22Rv1 (cell line): ENCODE measurements around the gene SMAD5.

Experiments used
- H3K27ac ChIP-seq: fragments of 450-650 bp; 2 replicates; pipeline ENCODE4 v1.5.1; 2017
- ZFX ChIP-seq: fragments of 450-650 bp; IDR thresholded peaks from 2 replicates; pipeline ENCODE4 v1.6.1; 2017; ENCODE audit warnings: antibody characterized with exemption, borderline replicate concordance
- TF ChIP-seq, protein P1 (sequence below): fragments of 450-650 bp; IDR thresholded peaks from 2 replicates; pipeline ENCODE4 v1.5.1; 2017; ENCODE audit warnings: mild to moderate bottlenecking

Gene SMAD5

GRCh38 chr5:136221340-136221739, 88.7 kb downstream of the SMAD5 start:
- TF ChIP-seq, protein P1, sequence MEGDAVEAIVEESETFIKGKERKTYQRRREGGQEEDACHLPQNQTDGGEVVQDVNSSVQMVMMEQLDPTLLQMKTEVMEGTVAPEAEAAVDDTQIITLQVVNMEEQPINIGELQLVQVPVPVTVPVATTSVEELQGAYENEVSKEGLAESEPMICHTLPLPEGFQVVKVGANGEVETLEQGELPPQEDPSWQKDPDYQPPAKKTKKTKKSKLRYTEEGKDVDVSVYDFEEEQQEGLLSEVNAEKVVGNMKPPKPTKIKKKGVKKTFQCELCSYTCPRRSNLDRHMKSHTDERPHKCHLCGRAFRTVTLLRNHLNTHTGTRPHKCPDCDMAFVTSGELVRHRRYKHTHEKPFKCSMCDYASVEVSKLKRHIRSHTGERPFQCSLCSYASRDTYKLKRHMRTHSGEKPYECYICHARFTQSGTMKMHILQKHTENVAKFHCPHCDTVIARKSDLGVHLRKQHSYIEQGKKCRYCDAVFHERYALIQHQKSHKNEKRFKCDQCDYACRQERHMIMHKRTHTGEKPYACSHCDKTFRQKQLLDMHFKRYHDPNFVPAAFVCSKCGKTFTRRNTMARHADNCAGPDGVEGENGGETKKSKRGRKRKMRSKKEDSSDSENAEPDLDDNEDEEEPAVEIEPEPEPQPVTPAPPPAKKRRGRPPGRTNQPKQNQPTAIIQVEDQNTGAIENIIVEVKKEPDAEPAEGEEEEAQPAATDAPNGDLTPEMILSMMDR = no peak
- TF ChIP-seq ZFX = no peak
- no peak overlapping the region for H3K27ac ChIP-seq

DNA sequence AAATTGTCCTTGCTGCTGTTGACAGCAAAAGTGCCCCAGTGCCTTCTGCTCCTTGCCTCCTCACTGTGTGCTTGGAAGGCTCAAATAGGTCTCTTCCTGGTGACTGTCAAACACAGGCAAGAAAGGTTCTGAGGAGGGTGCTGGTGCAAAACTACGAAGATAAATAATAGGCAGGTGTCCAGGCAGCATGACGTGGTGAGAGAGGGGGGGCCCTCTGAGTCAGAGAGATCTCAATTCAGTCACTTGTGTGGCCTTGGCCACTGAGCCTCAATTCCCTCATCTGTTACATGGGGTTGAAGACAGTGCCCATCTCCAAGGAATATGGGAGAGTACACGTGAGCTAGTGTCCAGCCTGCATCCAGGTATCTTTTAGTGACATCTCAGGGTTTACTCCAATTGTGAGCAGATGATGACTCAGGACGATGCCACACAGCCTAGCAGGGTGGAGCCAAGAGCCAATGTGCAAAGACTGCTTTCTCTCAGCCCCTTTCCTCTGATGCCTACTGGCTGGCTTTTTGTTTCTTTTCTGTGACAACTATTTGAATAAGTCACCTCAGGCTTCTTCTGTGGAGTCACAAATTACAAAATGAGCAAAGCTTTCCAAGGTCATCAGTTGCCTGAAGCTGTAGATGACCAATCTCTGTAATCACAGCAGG, 90.1 kb downstream of the SMAD5 start:
- H3K27ac ChIP-seq = no peak overlapping the region
- TF ChIP-seq, protein P1 = no peak
- TF ChIP-seq ZFX = no peak

GRCh38 chr5:136225796-136226195, 93.2 kb downstream of the SMAD5 start:
- TF ChIP-seq, protein P1 = no peak
- no peak for TF ChIP-seq ZFX
- H3K27ac ChIP-seq = no peak overlapping the region

GRCh38 chr5:136226401-136226800, 93.8 kb downstream of the SMAD5 start:
- no peak for TF ChIP-seq ZFX
- TF ChIP-seq, protein P1 = no peak
- no peak overlapping the region for H3K27ac ChIP-seq

- no peak for TF ChIP-seq ZFX
- TF ChIP-seq, protein P1 = no peak
- no peak overlapping the region for H3K27ac ChIP-seq
These were observed 95.6 kb downstream of the SMAD5 start for GRCh38 chr5:136228136-136228757.

DNA sequence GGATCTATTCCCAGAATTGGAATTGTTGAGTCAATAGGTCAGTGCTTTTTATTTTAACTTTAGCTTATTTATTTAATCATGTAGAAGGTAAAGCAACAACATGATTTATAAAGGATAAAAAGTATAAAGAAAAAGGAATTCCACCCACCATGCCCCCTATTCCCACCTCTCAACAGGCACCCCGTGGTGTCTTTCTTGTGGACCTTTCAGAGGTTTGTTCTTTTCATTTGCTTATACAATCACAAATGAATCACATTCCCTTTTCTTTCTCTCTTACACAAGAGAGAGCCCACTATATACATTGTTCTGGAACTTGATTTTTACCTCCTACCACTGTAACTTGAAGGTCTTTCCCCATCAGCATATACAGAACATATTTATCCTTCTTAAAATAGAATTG, 97.5 kb downstream of the SMAD5 start:
- H3K27ac ChIP-seq = no peak overlapping the region
- no peak for TF ChIP-seq ZFX
- TF ChIP-seq, protein P1 = no peak

GRCh38 chr5:136232316-136232715, 99.7 kb downstream of the SMAD5 start:
- TF ChIP-seq ZFX = no peak
- TF ChIP-seq, protein P1 = no peak
- H3K27ac ChIP-seq = no peak overlapping the region
